ENCODE measurements around the gene PZP. TPM values are rescaled to one million over a fixed set of nuclear protein-coding genes. Genes with fewer than 3 reads are reported as not detected.

The PZP gene
- total RNA-seq, 1 donor from 2014 or later, result 0.12 TPM

DNA sequence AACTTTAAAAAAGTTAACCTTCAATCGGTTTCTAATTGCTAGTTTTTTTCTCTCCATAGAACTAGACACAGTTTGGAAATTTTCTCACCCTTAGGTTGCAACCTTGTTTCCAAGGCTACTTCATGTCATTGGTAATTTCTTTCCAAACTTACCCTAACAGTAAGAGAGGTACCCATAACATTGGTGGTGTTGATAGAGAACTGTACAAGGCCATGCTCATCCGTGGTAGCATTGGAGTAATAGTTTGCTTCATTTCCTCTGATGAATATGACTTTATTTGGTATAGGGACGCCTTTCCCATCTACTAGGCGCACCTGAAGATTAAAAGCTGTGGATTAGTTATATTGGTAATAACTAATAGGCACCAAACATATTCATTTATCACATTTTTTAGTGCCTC lies 104.1 kb downstream of the PZP start:
- DNase-seq (ENCODE audit: low spot score), result no peak

GRCh38 chr12:9103050-9103849 lies 104.9 kb downstream of the PZP start:
- no peak for DNase-seq (ENCODE audit: low spot score)

DNA sequence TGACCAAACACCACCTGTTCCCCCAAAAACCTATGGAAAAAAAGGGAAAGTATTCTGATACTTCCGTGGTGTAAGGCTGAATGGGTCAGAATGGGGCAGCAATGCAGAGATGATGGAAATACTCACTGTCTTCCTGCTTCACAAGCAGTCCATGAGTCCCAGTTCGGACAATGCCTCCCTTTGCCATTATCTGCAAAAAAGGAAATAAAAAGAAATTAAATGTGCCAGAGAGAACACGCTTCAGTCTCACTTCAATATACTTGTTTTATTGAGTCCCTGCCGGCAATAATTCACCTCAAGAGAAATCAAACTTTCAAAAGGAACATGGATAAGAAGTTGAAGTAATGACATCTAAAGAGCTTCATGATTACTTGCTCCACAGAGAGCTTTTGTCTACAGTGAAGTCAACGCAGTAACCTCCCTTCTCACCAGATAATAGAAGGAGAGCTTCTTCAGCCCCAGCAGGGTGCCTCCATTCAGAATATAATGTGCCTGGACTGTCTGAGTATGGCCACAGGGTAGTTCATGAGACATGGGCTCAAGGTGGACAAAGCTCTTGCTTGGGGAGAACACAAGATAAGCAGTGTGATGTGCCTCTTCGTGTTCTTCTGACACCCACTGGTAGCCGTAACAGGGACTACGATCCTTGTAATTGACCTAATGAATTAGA lies 107.0 kb downstream of the PZP start:
- DNase-seq (ENCODE audit: low spot score), result no peak

DNA sequence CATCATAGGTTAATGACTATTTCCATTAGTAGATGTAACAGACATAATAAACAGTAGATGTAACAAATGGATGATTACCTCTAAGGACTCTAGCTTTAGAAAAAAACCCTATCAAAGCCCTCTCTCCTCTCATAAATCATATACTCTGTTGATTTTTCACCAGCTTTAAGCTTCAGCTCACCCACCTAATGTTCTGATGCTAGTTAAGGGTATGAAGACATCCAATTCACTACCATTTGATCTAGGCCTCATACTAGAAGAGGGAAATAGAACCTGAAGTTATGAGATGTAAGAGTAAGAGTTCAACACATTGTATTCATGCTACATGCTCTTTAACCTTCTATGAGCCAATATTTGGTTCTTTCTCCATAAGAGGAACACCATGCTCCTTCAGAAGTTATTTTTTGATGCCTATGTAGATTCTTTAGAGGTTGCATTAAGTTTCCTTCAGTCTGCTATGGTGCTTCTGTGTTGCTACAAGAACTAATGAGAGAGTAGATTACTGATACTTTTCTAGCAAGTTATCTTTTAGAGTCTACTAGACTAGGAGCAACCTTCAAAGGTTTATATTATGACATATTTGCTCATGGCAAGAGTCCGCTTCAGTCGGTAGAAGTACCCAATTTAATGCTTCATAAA lies 108.5 kb downstream of the PZP start:
- no peak for DNase-seq (ENCODE audit: low spot score)

Other genes with a start within 250 kb of the PZP start
- gene KLRG1, start 218.8 kb downstream of the PZP start, total RNA-seq, result 3.3 TPM
- 550 TPM for gene A2M, start 92.5 kb downstream of the PZP start, total RNA-seq

Measured in mucosa of gallbladder (tissue), 1 donor.